H1 (cell line): Measurements from ENCODE around the gene POLDIP2. TPM values are rescaled to one million over a fixed set of nuclear protein-coding genes. Genes with fewer than 3 reads are reported as not detected.

Source experiments
- CTCF ChIA-PET: fragments of 300-600 bp; sonication (Branson Sonifier 250); formaldehyde crosslinking; loops from one replicate; lab custom pipeline; 2021; ENCODE audit not compliant: partially characterized antibody; lab: Charles Lee
- POLR2A ChIA-PET: fragments of 300-600 bp; sonication (Branson Sonifier 250); formaldehyde crosslinking; loops from one replicate; lab custom pipeline; 2021; ENCODE audit warnings: inconsistent platforms; ENCODE audit not compliant: partially characterized antibody; lab: Charles Lee
- DNase-seq, 2 experiments: peaks; one replicate each; pipeline versions ENCODE4 v3.0.0 to v3.0.0-alpha.2; 2010 to 2022; ENCODE audit warnings: low spot score in 2 of 2, low read depth in 1 of 2, mixed read lengths in 1 of 2
- FAIRE-seq: peaks from 2 replicates; lab custom pipeline; 2011; peaks lifted over from hg19 to GRCh38; lab: Jason Lieb, UNC
- H2AFZ ChIP-seq: 2 replicates; pipeline ENCODE4 v1.8.1; 2012; ENCODE audit warnings: low read length, inconsistent platforms
- H2AK5ac ChIP-seq: 2 replicates; pipeline ENCODE4 v1.6.1; 2013; ENCODE audit warnings: low read depth, low read length
- H2BK120ac ChIP-seq: replicated peaks from 2 replicates; pipeline ENCODE3; 2013; ENCODE audit warnings: low read depth, low read length, inconsistent platforms
- H2BK12ac ChIP-seq: 2 replicates; pipeline ENCODE4 v1.6.1; 2013; ENCODE audit warnings: low read depth, low read length
- H2BK15ac ChIP-seq: 2 replicates; pipeline ENCODE4 v1.6.1; 2013; ENCODE audit warnings: low read length
- H2BK20ac ChIP-seq: 2 replicates; pipeline ENCODE4 v1.6.1; 2013; ENCODE audit warnings: low read length
- H2BK5ac ChIP-seq: 2 replicates; pipeline ENCODE4 v1.6.1; 2013; ENCODE audit warnings: low read depth, low read length
- H3K14ac ChIP-seq: 2 replicates; pipeline ENCODE4 v1.6.1; 2013; ENCODE audit warnings: inconsistent platforms; ENCODE audit not compliant: insufficient read length
- H3K18ac ChIP-seq: 2 replicates; pipeline ENCODE4 v1.6.1; 2013; ENCODE audit warnings: low read length; ENCODE audit errors: extremely low read depth
- H3K23ac ChIP-seq: 2 replicates; pipeline ENCODE4 v1.6.1; 2013; ENCODE audit warnings: inconsistent platforms; ENCODE audit not compliant: insufficient read length
- H3K23me2 ChIP-seq: 2 replicates; pipeline ENCODE4 v1.6.1; 2013; ENCODE audit warnings: low read depth, low read length
- H3K27ac ChIP-seq: 2 replicates; pipeline ENCODE4 v1.6.1; 2011; ENCODE audit warnings: low read depth, low read length, inconsistent platforms
- H3K27me3 ChIP-seq, 4 experiments: replicated peaks in 1 of 4; 1 replicate in 1 of 4; 2 replicates in 3 of 4; pipeline versions ENCODE4 v1.6.1 to v1.8.1; 2011 to 2013; ENCODE audit warnings: low read length in 3 of 4, mild to moderate bottlenecking in 3 of 4, inconsistent platforms in 2 of 4, mixed read lengths in 2 of 4, moderate library complexity in 1 of 4; ENCODE audit not compliant: control insufficient read depth in 3 of 4, insufficient read depth in 3 of 4; ENCODE audit errors: extremely low read depth in 1 of 4
- H3K36me3 ChIP-seq, 4 experiments: 2 replicates each; pipeline versions ENCODE4 v1.6.1 to v1.8.1; 2011 to 2013; ENCODE audit warnings: mild to moderate bottlenecking in 4 of 4, low read length in 3 of 4, moderate library complexity in 2 of 4, control low read depth in 1 of 4, inconsistent platforms in 1 of 4; ENCODE audit not compliant: insufficient read depth in 4 of 4, control insufficient read depth in 2 of 4
- H3K4ac ChIP-seq: replicated peaks from 2 replicates; pipeline ENCODE3; 2013; ENCODE audit warnings: low read length, low read depth, mixed read lengths, inconsistent platforms; ENCODE audit not compliant: insufficient read length
- H3K4me1 ChIP-seq, 4 experiments: replicated peaks in 1 of 4; 1 replicate in 1 of 4; 2 replicates in 3 of 4; pipeline versions ENCODE4 v1.6.1 to v1.8.1; 2011 to 2013; ENCODE audit warnings: low read length in 3 of 4, inconsistent platforms in 2 of 4, mixed read lengths in 1 of 4; ENCODE audit not compliant: insufficient read depth in 4 of 4, control insufficient read depth in 3 of 4
- H3K4me2 ChIP-seq, 2 experiments: 2 replicates each; pipeline versions ENCODE4 v1.6.1 to v1.8.1; 2011 to 2013; ENCODE audit warnings: low read depth in 2 of 2, low read length in 2 of 2, control low read depth in 1 of 2, inconsistent platforms in 1 of 2, mild to moderate bottlenecking in 1 of 2; ENCODE audit not compliant: insufficient read depth in 1 of 2
- H3K4me3 ChIP-seq, 4 experiments: fragments of 200-600, 300-600 bp in 1 of 4; sonication (generic), shearing (Covaris generic), sonication (Bioruptor Twin) in 1 of 4; 2 replicates each; pipeline versions ENCODE4 v1.5.1 to v1.8.1; 2011 to 2016; ENCODE audit warnings: low read length in 4 of 4, low read depth in 3 of 4, control low read depth in 2 of 4, inconsistent platforms in 2 of 4, mild to moderate bottlenecking in 2 of 4, mixed read lengths in 1 of 4, moderate library complexity in 1 of 4; ENCODE audit not compliant: insufficient read depth in 2 of 4; ENCODE audit errors: extremely low read depth in 1 of 4
- H3K56ac ChIP-seq: replicated peaks from 2 replicates; pipeline ENCODE3; 2013; ENCODE audit warnings: low read depth, mild to moderate bottlenecking, mixed read lengths, low read length, inconsistent platforms; ENCODE audit not compliant: insufficient read length
- H3K79me1 ChIP-seq: 2 replicates; pipeline ENCODE4 v1.6.1; 2013; ENCODE audit warnings: low read depth, low read length, control low read depth
- H3K79me2 ChIP-seq, 2 experiments: 2 replicates each; pipeline versions ENCODE4 v1.6.1 to v1.8.1; 2012 to 2013; ENCODE audit warnings: low read length in 2 of 2, mild to moderate bottlenecking in 2 of 2, inconsistent platforms in 1 of 2; ENCODE audit not compliant: insufficient read depth in 2 of 2, control insufficient read depth in 1 of 2
- H3K9ac ChIP-seq, 4 experiments: replicated peaks in 1 of 4; 1 replicate in 1 of 4; 2 replicates in 3 of 4; pipeline versions ENCODE4 v1.6.1 to v1.8.1; 2011 to 2013; ENCODE audit warnings: low read depth in 3 of 4, low read length in 3 of 4, control low read depth in 2 of 4, mild to moderate bottlenecking in 2 of 4, moderate library complexity in 2 of 4, inconsistent platforms in 1 of 4; ENCODE audit errors: extremely low read depth in 1 of 4
- H3K9me3 ChIP-seq, 2 experiments: 2 replicates each; pipeline versions ENCODE4 v1.6.1 to v1.8.1; 2012 to 2013; ENCODE audit warnings: mild to moderate bottlenecking in 2 of 2, moderate library complexity in 2 of 2, control low read depth in 1 of 2, inconsistent platforms in 1 of 2, low read depth in 1 of 2, low read length in 1 of 2, mixed read lengths in 1 of 2; ENCODE audit not compliant: insufficient read depth in 2 of 2
- H4K20me1 ChIP-seq, 2 experiments: replicated peaks in 1 of 2; 2 replicates each; pipeline versions ENCODE3 to v1.8.1; 2011 to 2013; ENCODE audit warnings: inconsistent platforms in 2 of 2, low read length in 2 of 2, mild to moderate bottlenecking in 1 of 2; ENCODE audit not compliant: insufficient read depth in 2 of 2, control insufficient read depth in 1 of 2
- H4K5ac ChIP-seq: 2 replicates; pipeline ENCODE4 v1.6.1; 2013; ENCODE audit warnings: low read length, low read depth, mixed read lengths, inconsistent platforms; ENCODE audit not compliant: insufficient read length
- H4K8ac ChIP-seq: 2 replicates; pipeline ENCODE4 v1.8.0; 2013; ENCODE audit warnings: mild to moderate bottlenecking, moderate library complexity, low read length, inconsistent platforms; ENCODE audit not compliant: insufficient read depth; ENCODE audit errors: extremely low read depth
- H4K91ac ChIP-seq: replicated peaks from 2 replicates; pipeline ENCODE3; 2013; ENCODE audit warnings: low read length, mixed read lengths, inconsistent platforms; ENCODE audit not compliant: insufficient read length
- CBX5 ChIP-seq: fragments of 300-800, 300-1000 bp; sonication (generic); IDR thresholded peaks from 2 replicates; pipeline ENCODE4 v1.7.1; 2016; ENCODE audit warnings: antibody characterized with exemption, low read length, low read depth
- E2F6 ChIP-seq: IDR thresholded peaks from 2 replicates; pipeline ENCODE4 v1.6.1; 2012; ENCODE audit warnings: inconsistent platforms
- EP300 ChIP-seq, 2 experiments: IDR thresholded peaks; 1 replicate in 1 of 2; 2 replicates in 1 of 2; pipeline ENCODE4 v1.6.1; 2011 to 2012; ENCODE audit warnings: low read depth in 2 of 2, low read length in 2 of 2, mild to moderate bottlenecking in 2 of 2, borderline replicate concordance in 1 of 2, inconsistent platforms in 1 of 2, moderate library complexity in 1 of 2
- GABPA ChIP-seq: IDR thresholded peaks from 2 replicates; pipeline ENCODE4 v1.6.1; 2011; ENCODE audit warnings: mild to moderate bottlenecking, low read length, moderate library complexity, borderline replicate concordance; ENCODE audit not compliant: insufficient read depth
- MAFK ChIP-seq: IDR thresholded peaks from 2 replicates; pipeline ENCODE4 v1.6.1; 2012; ENCODE audit warnings: low read depth, mild to moderate bottlenecking, improper control_type of control experiment, low read length
- POLR2AphosphoS5 ChIP-seq: IDR thresholded peaks from 2 replicates; pipeline ENCODE4 v1.6.1; 2011; ENCODE audit warnings: low read depth, low read length
- RAD21 ChIP-seq, 2 experiments: IDR thresholded peaks in 1 of 2; conservative IDR thresholded peaks in 1 of 2; 2 replicates each; pipeline ENCODE4 v1.6.1; 2011; ENCODE audit warnings: low read depth in 2 of 2, low read length in 2 of 2, improper control_type of control experiment in 1 of 2, inconsistent platforms in 1 of 2, mild to moderate bottlenecking in 1 of 2, moderate library complexity in 1 of 2
- SIN3A ChIP-seq, 2 experiments: IDR thresholded peaks in 1 of 2; conservative IDR thresholded peaks in 1 of 2; 2 replicates each; pipeline ENCODE4 v1.6.1; 2011 to 2012; ENCODE audit warnings: low read length in 2 of 2, improper control_type of control experiment in 1 of 2, low read depth in 1 of 2, mild to moderate bottlenecking in 1 of 2
- SIRT6 ChIP-seq: IDR thresholded peaks from one replicate; pipeline ENCODE4 v1.7.1; 2012; ENCODE audit warnings: low read length, inconsistent platforms
- TAF7 ChIP-seq: optimal IDR thresholded peaks from 2 replicates; pipeline ENCODE3; 2011; ENCODE audit warnings: low read depth, mild to moderate bottlenecking, inconsistent platforms, low read length, moderate library complexity, borderline replicate concordance
- USF2 ChIP-seq: IDR thresholded peaks from 2 replicates; pipeline ENCODE4 v1.6.1; 2011; ENCODE audit warnings: low read length, improper control_type of control experiment
- WGBS, 2 experiments: shearing (Covaris generic) in 1 of 2; methylation state at CpG; one replicate each; pipeline versions ENCODE4 v1.1.6 to v1.1.7; 2013 to 2015; ENCODE audit warnings: low lambda C conversion rate in 2 of 2, mixed read lengths in 2 of 2, inconsistent platforms in 1 of 2, low coverage in 1 of 2, missing lambda C conversion rate in 1 of 2; ENCODE audit not compliant: insufficient replicate concordance in 2 of 2, insufficient coverage in 1 of 2, insufficient read length in 1 of 2; ENCODE audit errors: extremely low coverage in 1 of 2, missing lambda C conversion rate in 1 of 2; 5-methylcytosine and 5-hydroxymethylcytosine counted together
- polyA plus RNA-seq, 7 experiments: library from polyadenylated mRNA; depleted of rRNA in 3 of 7; stranded (reverse) in 5 of 7; unstranded in 2 of 7; fragments of >200 nt in 5 of 7; fragments of 200-250 nt in 2 of 7; gene quantifications; 1 replicate in 5 of 7; 2 replicates in 1 of 7; 4 replicates in 1 of 7; pipeline versions ENCODE4 v1.2.1 to v1.2.3, GENCODE V29; 2011 to 2013; ENCODE audit warnings: missing spikeins in 2 of 7, mixed read lengths in 2 of 7
- total RNA-seq: library from RNA; stranded (reverse); fragmentation: NEBNext Ultra II Directional; extraction: Animal tissue kit (Norgen Biotek cat#: 25700); gene quantifications from 2 replicates; pipeline ENCODE4 v1.2.1, GENCODE V29; 2021

Gene POLDIP2
- total and polyA plus RNA-seq, 2 of the 8 experiments (the other 6 are each of a cell fraction or from before 2014, with no cell fraction given), result 74.0 to 76.1 TPM

- no peak overlapping the region for H2BK5ac ChIP-seq
- H3K4ac ChIP-seq, result no peak overlapping the region
- FAIRE-seq (no peak), DNase-seq (no peak)
- H3K23me2 ChIP-seq, result 0 out of 2 replicates have a peak, but pooled peaks cover under 1% of the 10 kb centered on the region
- H3K36me3 ChIP-seq, result peaks cover 7 to 24% (median 19%) of the 10 kb centered on the region in 4 experiments; a peak in 7 of 8 replicates
- H3K9ac ChIP-seq, result no peak overlapping the region
- peaks cover 0 to 4% (median 3%) of the 10 kb centered on the region in 4 experiments; a peak in 4 of 7 replicates for H3K4me1 ChIP-seq
- H2BK12ac ChIP-seq, result no peak overlapping the region
- no peaks in the 10 kb centered on the region for H3K9me3 ChIP-seq
- no peak overlapping the region for H3K14ac ChIP-seq
- H3K27ac ChIP-seq, result no peak overlapping the region
- no peak overlapping the region for H2BK20ac ChIP-seq
- no peak overlapping the region for H2BK15ac ChIP-seq
- no peak overlapping the region for H4K91ac ChIP-seq
- no peaks in the 10 kb centered on the region for H3K79me1 ChIP-seq
- no peak overlapping the region for H3K23ac ChIP-seq
- ChIA-PET POLR2A (interaction anchor here (2.1 to 10.6 kb wide), 3 partner anchors 7 to 27 kb away, joined by 9 to 103 read pairs (median 14); partner anchors contain the start of genes IFT20, SARM1, SEBOX and TNFAIP1), CTCF (interaction anchor here (1.5 kb wide), 1 partner anchor 17 kb away, joined by 4 read pairs; no protein-coding TSS in a partner anchor)
- H3K56ac ChIP-seq, result no peak overlapping the region
- H2BK120ac ChIP-seq, result no peak overlapping the region
- no peak overlapping the region for H4K8ac ChIP-seq
- H3K79me2 ChIP-seq, result peaks cover 0 to 4% of the 10 kb centered on the region in 2 experiments; a peak in 2 of 4 replicates
- H2AK5ac ChIP-seq, result no peak overlapping the region
- H4K5ac ChIP-seq, result no peak overlapping the region
- no peak overlapping the region for H2AFZ ChIP-seq
- no peak overlapping the region for H3K18ac ChIP-seq
- no peak overlapping the region for H3K4me3 ChIP-seq
- no peaks in the 10 kb centered on the region for H3K27me3 ChIP-seq
- H3K4me2 ChIP-seq, result no peak overlapping the region
- no peaks in the 10 kb centered on the region for H4K20me1 ChIP-seq
- WGBS, 2 experiments, result 82% methylated on average over 5 of the region's 5 CpGs; no CpG with 5 or more reads in 1 of the 2 experiments
- no peak for TF ChIP-seq RAD21 (IDR thresholded peaks at IDR 0.05 in 1 of 2, conservative IDR thresholded peaks at IDR 0.05 in 1 of 2; ENCODE audit: low read depth in 2 of 2, low read length in 2 of 2)
- no peak for TF ChIP-seq E2F6
- TF ChIP-seq SIN3A (conservative IDR thresholded peaks at IDR 0.05 in 1 of 2, IDR thresholded peaks at IDR 0.05 in 1 of 2; ENCODE audit: low read depth in 1 of 2, low read length in 2 of 2), result no peak
- no peak for TF ChIP-seq CBX5
- no peak for TF ChIP-seq GABPA
- TF ChIP-seq USF2, result no peak
- TF ChIP-seq MAFK, result no peak
- TF ChIP-seq EP300 (IDR thresholded peaks at IDR 0.05; ENCODE audit: borderline replicate concordance in 1 of 2, low read depth in 2 of 2, low read length in 2 of 2), result no peak
- TF ChIP-seq SIRT6, result no peak
- TF ChIP-seq POLR2AphosphoS5, result no peak
- TF ChIP-seq TAF7, result no peak
Observed at GRCh38 chr17:28363186-28363585, 5.9 kb upstream of the POLDIP2 start.
